Measurements from ENCODE around the gene CFAP251.
A peak's percentile ranks its signal among the peaks of the same experiment; 100 is the strongest.

Gene CFAP251

DNA sequence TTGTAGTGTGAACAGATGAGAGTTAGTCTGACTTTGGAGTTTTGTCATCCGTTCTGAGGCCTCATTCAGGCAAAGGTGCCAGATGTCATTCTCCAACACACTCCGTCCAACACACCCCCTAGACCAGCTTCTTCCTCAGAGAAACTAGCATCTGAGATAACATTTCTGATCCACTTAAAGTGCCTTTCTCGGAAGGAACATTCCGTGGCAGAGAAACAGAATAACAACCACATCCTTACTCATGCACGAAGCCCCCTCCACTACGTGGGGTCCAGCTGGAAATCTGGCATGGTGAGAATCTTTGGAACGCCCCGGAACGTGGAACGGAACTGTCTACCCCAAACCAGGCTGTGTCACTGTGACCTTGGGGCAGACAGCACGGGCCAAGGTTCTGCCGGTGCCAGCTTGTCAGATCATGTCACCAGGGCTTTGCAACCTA is 86.3 kb downstream of the CFAP251 start:
- peak; percentile 60 for DNase-seq (ENCODE audit: low spot score)

DNA sequence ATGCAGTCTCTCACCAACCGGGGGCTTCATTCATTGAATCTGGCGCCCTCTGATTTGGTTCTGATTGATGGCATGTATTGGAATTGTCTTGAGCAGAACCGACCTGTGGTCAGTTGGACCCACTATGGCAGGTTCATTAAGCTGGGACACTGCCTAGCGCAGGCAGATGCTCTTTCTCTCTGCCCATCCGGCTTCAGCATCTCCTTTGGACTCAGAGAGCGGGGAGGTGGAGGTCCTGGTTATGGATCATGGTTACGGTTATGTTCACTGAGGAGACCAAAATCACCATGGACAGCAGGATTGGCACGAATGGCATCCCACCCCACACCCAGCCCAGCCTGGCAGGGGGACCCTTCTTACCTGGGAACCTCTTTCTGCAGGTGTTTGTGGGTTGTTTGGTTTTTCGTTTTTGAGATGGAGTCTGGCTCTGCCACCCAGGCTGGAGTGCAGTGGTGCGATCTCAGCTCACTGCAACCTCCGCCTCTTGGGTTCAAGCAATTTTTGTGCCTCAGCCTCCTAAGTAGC is 86.9 kb downstream of the CFAP251 start:
- DNase-seq (ENCODE audit: low spot score): no peak

DNA sequence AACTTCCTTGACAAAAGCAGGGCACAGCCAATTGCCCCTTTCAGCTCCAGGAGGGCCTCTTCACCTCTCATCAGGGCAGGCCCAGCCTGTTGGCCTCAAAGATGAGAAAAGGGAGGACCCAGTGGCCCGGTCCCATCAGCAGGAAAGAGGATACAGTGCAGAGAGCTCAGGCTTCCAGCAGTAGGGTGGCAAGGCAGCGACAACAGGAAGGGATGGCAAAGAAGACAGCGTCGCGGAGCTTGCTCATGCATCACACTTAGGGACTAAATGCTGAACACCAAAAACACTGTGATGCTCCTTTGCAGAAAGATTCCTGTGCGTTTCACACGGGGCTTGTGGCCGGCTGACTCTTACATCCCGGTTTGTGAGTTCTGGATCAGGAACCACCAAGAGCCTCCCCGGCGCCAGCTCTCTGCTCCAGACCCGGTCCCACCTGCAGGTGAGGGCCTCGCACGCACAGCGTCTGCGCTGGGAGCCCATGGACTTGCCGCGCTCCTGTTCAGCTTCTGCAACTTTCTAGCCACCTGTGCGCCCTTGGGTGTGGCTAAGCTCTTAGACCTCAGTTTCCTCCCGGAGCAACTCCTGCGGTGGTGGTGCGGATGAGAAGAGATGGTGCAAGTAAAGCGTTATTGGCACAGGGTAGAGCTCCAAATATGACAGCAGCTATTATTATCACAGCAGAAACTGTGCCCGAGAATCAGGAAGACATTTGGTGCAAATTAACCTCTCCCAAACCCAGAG is 88.0 kb downstream of the CFAP251 start:
- no peak for DNase-seq (ENCODE audit: low spot score)

DNA sequence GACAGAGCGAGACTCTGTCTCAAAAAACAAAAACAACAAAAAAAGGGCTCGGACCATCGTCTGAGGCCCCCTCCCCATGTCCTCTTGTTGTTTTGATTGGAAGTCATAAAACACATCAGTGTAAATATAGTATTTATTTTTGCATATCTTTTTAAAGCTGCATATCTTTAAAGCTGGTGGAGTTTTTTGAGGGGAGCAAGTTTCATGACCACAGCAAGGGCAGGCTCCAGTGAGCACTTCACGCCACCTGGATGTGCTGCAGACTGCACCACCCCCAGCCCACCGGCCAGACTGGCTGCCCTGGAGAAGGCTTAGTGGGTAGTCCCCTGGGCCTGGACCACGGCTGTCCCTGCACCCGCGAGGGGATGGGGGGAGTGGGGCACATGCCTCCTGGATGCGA is 91.3 kb downstream of the CFAP251 start:
- DNase-seq (ENCODE audit: low spot score): no peak

DNA sequence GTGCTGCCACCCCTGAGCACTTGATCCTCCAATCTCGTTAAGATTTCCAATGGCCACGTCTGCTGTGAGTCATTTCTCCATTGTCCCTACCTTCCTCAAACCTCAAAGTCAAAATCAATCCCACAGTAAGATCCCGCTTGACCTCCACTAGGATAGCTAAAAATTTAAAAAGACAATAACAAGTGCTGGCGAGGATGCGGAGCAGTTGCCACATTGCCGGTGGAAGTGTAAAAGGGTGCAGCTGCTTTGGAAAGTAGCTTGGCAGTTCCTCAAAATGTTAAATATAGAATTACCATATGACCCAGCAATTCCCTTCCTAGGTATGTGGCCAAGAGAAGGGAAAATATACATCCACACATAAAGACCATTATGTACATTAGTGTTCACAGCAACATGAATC is 93.8 kb downstream of the CFAP251 start:
- no peak for DNase-seq (ENCODE audit: low spot score)

DNA sequence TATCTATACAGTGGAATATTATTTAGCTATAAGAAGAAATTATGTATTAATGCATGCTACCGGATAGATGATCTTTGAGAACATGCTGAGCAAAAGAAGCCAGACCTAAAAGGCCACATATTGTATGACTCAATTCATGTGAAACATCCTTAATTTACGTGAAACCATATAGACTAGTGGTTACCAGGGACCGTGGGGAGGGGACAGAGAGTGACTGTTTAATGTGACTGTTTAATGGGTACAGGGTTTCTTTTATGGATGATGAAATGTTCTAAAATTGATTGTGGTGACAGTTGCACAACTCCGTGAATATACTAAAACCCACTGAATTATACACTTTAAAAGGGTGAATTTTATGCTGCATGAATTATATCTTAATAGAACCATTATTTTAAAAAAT is 94.7 kb downstream of the CFAP251 start:
- DNase-seq (ENCODE audit: low spot score): no peak

DNA sequence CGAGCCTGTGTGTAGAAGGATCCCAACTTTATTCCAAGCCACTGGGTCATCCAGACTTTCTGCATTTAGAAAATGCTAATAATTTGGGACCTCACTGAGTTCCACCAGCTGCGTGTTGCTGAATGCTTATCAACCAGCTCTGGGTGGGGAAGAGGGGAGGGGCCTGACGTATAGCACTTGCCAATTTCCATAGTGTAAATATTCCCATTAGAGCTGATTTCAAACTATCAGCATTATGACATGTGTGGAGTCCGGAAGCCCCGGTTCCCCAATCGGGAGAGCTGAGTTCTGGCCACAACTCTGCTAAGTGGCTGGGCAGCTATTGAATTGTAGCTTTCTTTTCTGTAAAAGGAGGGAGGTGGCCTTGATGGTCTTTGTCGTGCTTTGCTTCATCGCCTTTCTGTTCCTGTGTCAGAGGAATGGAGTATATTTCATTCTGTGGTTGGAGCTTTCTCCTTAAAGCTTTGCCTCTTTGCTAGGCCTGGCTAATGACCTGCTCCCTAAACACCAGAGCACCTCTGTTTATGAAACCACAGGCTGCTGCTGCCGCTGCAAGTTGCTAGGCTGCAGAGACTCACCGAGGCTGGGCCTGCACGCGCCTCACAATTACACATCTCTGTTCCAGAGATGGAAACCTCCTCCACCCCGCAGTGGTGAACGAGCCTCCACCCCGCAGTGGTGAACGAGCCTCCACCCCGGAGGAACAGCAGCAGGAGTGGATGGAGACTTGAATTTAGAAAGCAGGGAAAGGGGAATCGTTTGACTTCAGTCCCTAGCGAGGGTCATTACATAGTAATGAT is 95.6 kb downstream of the CFAP251 start:
- no peak for DNase-seq (ENCODE audit: low spot score)

DNA sequence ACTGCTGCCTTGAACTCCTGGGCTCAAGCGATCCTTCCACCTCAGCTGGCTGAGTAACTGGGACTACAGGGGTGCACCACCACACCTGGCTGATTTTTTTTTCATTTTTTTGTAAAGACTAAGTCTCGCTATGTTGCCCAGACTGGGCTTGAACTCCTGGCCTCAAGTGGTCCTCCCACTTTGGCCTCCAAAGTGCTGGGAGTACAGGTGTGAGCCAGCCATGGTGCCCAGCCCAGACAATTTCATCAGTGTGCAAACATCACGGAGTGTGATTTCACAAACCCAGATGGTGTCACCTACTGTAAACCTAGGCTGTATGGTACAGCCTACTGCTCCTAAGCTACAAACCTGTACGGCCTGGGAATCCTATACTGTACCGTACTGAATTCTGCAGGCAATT is 96.4 kb downstream of the CFAP251 start:
- no peak for DNase-seq (ENCODE audit: low spot score)

DNA sequence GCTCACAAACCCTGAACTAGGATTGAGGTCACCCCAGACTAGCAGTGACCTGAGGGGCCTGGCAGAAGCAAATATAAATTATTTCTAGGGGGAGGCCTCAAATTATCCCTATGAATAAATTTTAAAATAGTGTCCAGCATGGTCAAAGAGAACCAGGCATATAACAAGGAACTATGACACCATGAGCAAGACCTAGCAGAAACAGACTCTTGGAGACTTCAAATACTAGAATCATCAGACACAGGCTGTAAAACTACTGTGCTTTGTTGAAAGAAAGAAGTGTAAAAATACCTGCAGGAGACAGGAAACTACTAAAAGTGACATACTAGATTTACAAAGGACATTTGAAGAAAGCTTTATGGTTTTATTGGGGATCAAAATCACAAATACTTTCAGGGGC is 100.1 kb downstream of the CFAP251 start:
- DNase-seq (ENCODE audit: low spot score): no peak

DNA sequence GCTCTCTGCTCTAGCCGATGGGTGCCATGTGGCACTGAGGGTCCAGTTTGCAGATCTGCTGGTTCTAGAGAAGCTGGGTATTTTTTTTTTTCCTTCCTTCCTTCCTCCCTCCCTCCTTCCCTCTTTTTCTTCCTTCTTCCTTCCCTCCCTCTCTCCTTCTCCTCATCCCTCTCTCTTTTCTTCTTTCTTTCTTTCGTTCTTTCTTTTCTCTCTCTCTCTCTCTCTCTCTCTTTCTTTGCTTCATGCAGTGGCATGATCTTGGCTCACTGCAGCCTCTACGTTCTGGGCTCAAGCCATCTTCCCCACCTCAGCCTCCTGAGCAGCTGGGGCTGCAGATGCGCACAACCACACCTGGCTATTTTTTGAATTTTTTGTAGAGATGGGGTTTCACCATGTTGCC is 100.5 kb downstream of the CFAP251 start:
- no peak for DNase-seq (ENCODE audit: low spot score)

DNA sequence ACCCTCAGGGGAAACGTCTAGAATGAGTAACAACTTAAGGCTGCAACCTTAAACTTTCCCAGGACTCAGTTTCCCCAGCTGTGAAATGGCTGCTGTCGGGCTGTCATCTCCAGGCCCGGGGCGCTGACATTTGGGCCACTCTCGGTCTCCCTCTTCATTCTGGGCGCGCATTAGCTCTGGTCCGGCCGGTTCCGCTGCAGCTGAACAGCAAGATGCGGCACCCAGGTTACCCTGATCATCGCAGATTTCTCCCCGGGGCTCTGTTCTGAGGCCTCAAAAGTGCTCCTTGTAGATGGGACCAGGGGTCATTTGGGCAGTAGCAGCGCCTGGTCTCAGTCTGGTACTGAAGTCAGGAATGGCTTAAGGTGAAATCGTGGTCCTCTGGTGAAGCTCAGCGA is 102.4 kb downstream of the CFAP251 start:
- DNase-seq (ENCODE audit: low spot score): no peak

DNA sequence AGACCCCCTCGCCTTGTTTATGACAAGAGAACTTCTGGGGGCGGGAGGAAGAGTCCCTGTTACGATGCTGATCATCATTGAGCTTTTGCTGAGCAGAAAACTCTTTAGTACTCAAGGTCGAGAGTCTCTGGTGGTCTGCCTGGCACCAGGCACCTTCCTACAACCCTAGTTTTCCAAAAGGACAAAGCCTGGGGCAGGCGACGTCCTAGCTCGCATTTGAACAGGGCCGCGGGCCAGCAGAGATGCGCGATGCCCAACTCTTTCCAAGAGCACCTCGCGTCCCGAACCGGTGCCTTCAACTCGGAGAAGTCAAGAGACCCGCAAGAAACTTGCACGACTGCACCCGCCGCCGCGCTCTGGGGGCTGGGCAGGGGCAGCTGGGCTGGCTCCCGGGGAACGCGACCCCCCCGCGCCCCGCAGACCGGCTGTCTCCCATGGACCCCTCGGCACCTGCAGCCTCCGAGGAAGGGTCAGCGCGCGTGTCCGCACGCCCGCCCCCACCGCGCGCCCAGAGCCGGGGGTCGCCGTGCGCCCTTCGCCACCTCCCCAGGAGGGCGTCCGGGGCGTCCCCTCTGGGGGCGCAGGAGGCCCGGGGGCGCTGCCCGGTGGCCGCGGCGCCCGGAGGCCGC is 102.9 kb downstream of the CFAP251 start:
- DNase-seq (ENCODE audit: low spot score): peak; percentile 63

DNA sequence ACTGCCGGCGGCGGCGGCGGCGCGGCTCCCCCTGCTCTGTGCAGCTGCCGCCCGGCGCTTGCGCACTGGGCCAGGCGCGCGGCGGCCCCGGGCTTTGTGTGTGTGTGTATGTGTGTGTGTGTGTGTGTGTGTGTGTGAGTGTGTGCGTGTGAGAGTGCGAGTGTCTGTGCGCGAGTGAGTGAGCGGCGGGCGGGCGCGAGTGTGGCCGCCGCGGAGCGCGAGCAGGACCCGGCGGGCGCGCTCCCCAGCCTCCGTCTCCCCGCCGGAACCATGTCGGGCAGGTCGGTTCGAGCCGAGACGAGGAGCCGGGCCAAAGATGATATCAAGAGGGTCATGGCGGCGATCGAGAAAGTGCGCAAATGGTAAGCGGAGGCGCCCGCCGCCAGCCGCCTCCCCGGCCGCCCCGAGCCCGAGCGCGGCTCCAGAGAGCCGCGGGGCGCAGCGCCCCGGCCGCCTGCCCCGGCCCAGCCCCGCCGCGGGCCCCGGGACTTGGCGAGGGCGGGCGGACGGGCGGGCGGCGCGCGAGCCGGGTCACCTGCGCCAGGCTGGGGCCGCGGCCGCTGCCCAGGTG is 103.5 kb downstream of the CFAP251 start, which contains the start of gene BCL7A:
Gene BCL7A (plus strand): TSS at position 63 of the 571 bp plus-strand sequence. CDS start 208 bp downstream, at position 271.
- peak; percentile 93 for DNase-seq (ENCODE audit: low spot score)

DNA sequence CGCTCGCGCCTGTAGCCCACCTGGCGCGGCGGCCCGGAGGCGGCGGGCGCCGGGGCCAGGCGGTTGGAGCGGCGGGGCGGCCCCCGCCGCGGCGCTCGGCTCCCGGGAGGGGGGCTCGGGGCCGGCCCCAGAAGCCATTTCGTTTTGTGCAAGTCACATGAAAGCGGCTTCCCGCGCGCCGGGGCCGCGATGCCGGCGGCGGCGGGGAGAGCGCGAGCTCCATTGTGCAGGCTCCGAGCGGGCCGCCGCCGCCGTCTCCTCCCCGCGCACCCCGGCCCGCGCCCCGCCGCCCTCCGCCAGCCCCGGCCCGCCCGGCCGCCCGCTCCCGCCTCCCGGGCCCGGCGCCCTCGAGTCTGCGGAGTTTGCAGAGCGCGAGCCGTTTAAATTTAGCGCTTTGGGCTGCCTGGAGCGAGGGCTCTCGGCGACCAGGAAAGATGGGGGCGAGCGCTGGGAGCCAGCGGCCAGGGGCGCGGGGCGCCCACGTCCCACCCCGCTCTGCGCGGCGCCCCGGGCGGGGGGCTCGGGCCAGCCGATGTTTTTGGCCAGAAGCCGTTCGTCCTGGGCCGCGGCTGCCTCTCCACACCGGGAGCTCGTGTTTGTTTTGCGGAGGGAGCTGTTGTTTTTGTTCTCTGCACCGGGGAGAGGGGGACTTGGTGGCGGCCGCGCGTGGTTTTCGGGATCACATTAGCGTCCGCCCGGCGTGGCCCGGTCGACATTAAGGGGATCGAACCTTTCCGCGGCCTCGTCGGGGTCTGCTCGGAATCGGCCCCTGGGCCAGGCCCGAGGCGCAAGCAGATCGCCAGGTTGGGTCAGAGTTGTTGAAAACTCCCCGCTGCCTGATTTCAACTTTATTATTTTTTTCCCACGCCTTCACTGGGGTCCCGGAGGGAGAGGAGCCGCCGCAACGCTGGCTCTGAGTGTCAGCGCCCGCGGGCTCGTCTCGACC is 104.3 kb downstream of the CFAP251 start:
- peak; percentile 69 for DNase-seq (ENCODE audit: low spot score)

DNA sequence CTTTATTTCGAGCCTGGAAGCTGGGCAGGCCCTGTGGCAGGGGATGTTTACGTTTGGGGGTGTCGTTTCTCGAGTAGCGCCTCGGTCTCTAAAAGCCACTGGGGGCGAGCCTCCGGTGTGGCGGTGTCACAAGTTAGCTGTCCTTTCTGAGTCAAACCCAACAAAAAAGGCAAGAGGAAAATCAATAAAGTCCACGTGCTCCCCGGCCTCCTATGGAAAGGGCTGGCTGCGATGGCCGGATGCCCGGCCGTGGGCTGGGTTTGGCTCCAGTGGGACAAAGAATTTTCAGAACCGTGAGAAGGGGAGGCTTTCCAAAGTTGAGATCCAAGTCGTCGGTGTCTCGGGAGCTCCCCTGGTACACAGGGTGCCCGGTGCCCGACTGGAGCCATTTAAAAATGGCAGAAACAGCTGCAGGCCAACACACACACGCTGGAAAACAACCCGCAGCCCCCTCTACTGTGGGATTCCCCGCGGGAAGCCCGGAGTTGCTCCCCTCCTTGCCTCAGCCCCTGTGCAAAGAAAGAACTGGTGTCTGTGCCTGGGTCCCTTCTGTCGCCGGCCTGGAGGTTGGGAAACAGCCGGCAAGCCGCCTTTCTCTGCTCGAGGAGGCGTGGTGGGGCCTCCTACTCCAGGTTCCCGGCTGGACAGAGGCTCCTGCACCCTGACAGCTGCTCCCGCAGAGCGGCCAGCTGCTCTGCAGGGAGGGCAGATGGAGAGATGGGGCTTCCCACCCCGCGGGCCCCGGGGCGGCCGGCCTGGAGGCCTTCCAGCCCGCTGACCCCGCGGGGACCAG is 105.1 kb downstream of the CFAP251 start:
- peak; percentile 90 for DNase-seq (ENCODE audit: low spot score)

DNA sequence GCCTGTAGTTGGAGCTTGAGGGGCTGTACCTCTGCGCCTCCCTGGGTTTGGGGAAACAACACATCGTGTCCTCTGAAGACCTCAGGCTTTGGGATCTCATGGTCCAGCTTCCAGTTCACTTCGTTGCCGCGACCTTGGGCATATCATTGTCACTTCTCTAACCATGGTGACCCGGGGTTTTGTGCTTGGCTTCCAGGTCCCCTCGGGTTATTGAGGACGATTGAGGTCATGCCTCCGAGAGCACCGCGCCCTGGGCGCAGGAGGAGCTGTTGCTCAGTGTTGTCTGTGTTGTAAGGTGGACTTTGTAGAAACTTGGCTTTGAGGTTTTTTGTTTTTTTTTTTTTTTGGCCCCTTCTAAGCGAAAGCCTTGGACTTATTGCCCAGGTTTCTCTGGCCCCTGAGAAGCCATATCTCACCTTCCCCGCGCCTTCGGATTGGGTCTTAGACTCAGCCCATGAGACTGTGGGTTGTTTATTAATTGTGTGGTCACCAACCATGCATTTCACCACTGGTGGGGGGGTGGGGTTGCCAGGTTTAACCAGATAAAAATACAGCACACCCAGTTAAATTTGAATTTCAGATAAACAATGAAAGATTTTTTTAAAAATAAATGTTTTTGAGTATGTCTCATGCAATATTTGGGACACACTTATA is 105.9 kb downstream of the CFAP251 start:
- DNase-seq (ENCODE audit: low spot score): peak; percentile 39

DNA sequence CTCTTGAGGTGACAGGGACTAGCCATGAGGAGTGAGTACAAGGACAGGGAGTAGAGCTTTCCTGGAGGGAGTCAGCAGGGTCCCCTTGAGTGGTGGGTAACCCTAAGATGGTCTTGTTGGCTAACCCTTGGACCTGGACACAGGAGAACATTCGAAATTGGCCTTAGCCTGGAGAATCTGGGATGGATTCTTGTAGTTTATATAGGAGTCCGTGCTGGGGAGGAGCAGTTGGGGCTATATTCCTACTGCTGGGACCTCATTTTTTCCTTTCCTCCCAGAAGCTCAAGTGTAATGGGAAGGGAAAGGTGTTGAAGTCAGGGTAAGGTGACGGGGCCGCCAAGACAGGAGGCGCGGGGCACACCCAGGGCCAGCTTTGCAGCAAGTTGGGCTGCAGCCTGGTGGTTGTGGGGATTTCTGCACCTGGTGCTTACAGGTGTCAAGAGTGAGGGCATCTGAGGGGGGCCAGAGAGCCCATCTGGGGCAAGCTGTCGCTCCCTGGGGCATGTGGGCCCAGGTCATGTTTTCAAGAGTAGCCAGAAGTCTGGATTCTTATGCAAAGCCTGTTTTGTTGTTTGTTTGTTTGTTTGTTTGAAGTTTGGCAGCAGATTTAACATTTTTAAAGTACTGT is 108.4 kb downstream of the CFAP251 start:
- DNase-seq (ENCODE audit: low spot score): no peak

DNA sequence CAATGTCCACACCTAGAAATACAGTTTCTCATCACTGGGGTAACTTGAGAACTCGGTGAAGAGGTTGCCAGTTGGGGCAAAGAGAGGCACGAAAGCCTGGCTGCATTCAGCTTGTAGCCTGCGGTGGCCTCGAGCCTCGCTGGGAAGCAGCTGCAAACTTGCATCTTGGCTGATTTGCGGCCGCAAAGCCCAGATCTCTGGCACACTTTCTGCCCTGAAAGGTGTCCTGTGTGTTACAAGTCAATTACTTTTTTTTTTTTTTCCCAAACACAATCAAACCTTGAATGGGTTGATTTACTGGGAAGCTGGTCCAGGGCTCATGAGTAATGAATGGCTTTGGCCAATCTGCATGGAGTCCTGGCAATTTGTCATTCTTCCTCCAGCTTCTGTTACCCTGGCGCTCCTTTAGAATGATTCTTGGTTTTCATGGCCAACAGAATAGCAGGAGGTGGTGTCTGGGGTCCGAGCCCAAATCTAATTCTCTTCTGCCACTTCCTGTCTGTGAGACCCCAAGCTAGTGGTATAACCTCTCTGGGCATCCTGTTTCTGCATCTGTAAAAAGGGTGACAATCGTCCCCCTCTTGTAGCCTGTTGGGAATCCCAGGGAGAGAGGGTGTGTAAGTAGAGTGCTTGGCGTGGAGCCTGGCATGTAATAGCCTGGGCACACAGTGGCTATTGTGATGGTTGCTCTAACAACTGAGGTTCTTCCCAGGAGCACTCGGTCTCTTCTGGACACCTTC is 109.9 kb downstream of the CFAP251 start:
- DNase-seq (ENCODE audit: low spot score): peak; percentile 45
